CD4-positive, CD25-positive, alpha-beta regulatory T cell (primary cell): ENCODE data around the gene APP. TPM values are rescaled to one million over a fixed set of nuclear protein-coding genes. Genes with fewer than 3 reads are reported as not detected.
"Not testable (repeated sequence)": the region's sequence is repeated elsewhere in the genome, so short reads cannot be mapped to it uniquely, and the experiment has no call there.

Experiments
- ATAC-seq, 2 donors: fragments of 150-1000 bp; cut with Tn5 transposase; one replicate each; pipeline ENCODE4 v1.10.0; 2021; ENCODE audit warnings: low read depth in 2 of 2, moderate number of reproducible peaks in 2 of 2, moderate library complexity in 1 of 2
- DNase-seq, 3 donors: peaks; one replicate each; pipeline versions ENCODE4 v3.0.0 to v3.0.0-alpha.2; 2012 to 2022; ENCODE audit warnings: mixed read lengths in 1 of 3
- H3K27ac ChIP-seq: one replicate; pipeline ENCODE4 v1.7.0; 2013; ENCODE audit warnings: mild to moderate bottlenecking, low read length; ENCODE audit not compliant: insufficient read depth, poor library complexity, severe bottlenecking
- H3K27me3 ChIP-seq: one replicate; pipeline ENCODE4 v1.7.0; 2013; ENCODE audit warnings: low read length; ENCODE audit not compliant: control insufficient read depth, insufficient read depth
- H3K36me3 ChIP-seq: one replicate; pipeline ENCODE4 v1.7.0; 2013; ENCODE audit warnings: mild to moderate bottlenecking, low read length, moderate library complexity; ENCODE audit not compliant: control insufficient read depth, insufficient read depth
- H3K4me1 ChIP-seq: 2 replicates; pipeline ENCODE4 v1.7.0; 2013; ENCODE audit warnings: mild to moderate bottlenecking, low read length; ENCODE audit not compliant: insufficient read depth, control insufficient read depth, poor library complexity, severe bottlenecking
- H3K4me3 ChIP-seq: one replicate; pipeline ENCODE4 v1.7.0; 2013; ENCODE audit warnings: low read depth, mild to moderate bottlenecking, low read length, moderate library complexity
- H3K9me3 ChIP-seq, 2 experiments: 1 replicate in 1 of 2; 2 replicates in 1 of 2; pipeline ENCODE4 v1.7.0; 2013; ENCODE audit warnings: low read length in 2 of 2, mild to moderate bottlenecking in 1 of 2, moderate library complexity in 1 of 2; ENCODE audit not compliant: control insufficient read depth in 2 of 2
- H3K27ac Mint-ChIP-seq, 3 donors: one replicate each; pipeline ENCODE4 v1.8.0; 2020 to 2022; ENCODE audit warnings: mild to moderate bottlenecking in 3 of 3, mixed read lengths in 3 of 3, moderate library complexity in 2 of 3
- H3K27me3 Mint-ChIP-seq: one replicate; pipeline ENCODE4 v1.8.0; 2022; ENCODE audit warnings: mild to moderate bottlenecking, mixed read lengths
- H3K36me3 Mint-ChIP-seq: one replicate; pipeline ENCODE4 v1.8.0; 2020; ENCODE audit warnings: mixed read lengths
- H3K4me1 Mint-ChIP-seq, 4 donors: one replicate each; pipeline ENCODE4 v1.8.0; 2020 to 2022; ENCODE audit warnings: mixed read lengths in 4 of 4, mild to moderate bottlenecking in 1 of 4
- H3K4me3 Mint-ChIP-seq, 4 donors: one replicate each; pipeline ENCODE4 v1.8.0; 2020 to 2022; ENCODE audit warnings: mild to moderate bottlenecking in 4 of 4, mixed read lengths in 4 of 4, moderate library complexity in 3 of 4
- H3K9me3 Mint-ChIP-seq, 7 donors: one replicate each; pipeline ENCODE4 v1.8.0; 2020 to 2022; ENCODE audit warnings: mixed read lengths in 7 of 7, mild to moderate bottlenecking in 3 of 7, moderate library complexity in 2 of 7
- polyA plus RNA-seq, 4 donors: library from polyadenylated mRNA; unstranded; fragments of 300-500 nt; fragmentation: Illumina TruSeq; gene quantifications; one replicate each; pipeline ENCODE4 v1.2.3, GENCODE V29; 2021
- total RNA-seq: library from RNA; stranded (reverse); gene quantifications from one replicate; pipeline ENCODE4 v1.2.3, GENCODE V29; 2022

Gene APP
- total and polyA plus RNA-seq, 5 donors from 2014 or later, result 3.9 to 29.5 (median 7.5) TPM

DNA sequence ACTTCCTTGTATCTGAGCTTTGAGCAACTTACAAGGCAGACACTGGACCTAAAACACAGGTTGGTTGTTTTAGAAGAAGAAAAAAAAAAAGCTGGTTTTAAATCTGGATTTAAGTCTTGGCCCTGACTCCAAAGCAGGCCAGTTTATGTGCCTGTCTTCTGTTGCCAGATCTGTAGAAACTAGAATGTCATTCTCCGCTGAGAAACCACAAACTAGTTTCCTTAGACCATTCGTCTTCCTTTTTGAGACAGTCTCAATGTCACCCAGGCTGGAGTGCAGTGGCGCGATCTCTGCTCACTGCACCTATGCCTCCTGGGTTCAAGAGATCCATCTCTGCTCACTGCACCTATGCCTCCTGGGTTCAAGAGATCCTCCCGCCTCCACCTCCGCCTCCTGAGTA is 33.9 kb downstream of the APP start:
- Histone ChIP-seq H3K27me3 (no peaks in the 10 kb centered on the region), H3K36me3 (no peaks in the 10 kb centered on the region), H3K9me3 (no peaks in the 10 kb centered on the region), H3K27ac (no peak overlapping the region), H3K4me1 (no peaks in the 10 kb centered on the region), H3K4me3 (no peak overlapping the region)
- DNase-seq (peak in 1 of 3 donors; percentile 58), ATAC-seq (peak; percentile 34 to 48)
- H3K4me1 Mint-ChIP-seq, result peaks cover 0 to 11% (median 3%) of the 10 kb centered on the region in 4 donors
- H3K27ac Mint-ChIP-seq, result peak overlapping the region in 2 of 3 donors; percentile 64 to 81
- no peaks in the 10 kb centered on the region for H3K36me3 Mint-ChIP-seq
- H3K27me3 Mint-ChIP-seq, result no peaks in the 10 kb centered on the region
- H3K4me3 Mint-ChIP-seq, result peak overlapping the region in 1 of 4 donors; percentile 44
- peaks cover 0 to 2% (median 0%) of the 10 kb centered on the region in 7 donors for H3K9me3 Mint-ChIP-seq

DNA sequence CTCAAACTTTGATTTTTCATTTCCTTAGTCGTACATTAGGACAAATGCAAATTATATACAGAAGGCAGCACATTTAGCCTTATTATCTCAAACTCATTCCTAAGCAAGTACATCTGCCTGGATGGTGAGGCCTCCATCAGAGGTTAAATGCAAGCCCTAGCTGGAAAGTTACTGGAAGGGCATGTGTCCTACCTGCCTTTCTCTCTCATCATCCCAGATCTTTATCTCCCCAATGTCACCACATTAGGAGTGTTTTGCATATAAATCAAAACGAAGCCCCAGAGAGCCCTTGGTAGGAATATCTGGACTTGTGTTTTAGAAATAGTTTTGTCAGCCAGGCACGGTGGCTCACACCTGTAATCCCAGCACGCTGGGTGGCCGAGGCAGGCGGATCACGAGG is 35.0 kb downstream of the APP start:
- ATAC-seq, result no peak
- H3K4me1 ChIP-seq, result no peaks in the 10 kb centered on the region
- H3K36me3 ChIP-seq, result no peaks in the 10 kb centered on the region
- Mint-ChIP-seq H3K27ac (no peak overlapping the region), H3K4me1 (peaks cover 0 to 11% (median 3%) of the 10 kb centered on the region in 4 donors), H3K36me3 (no peaks in the 10 kb centered on the region), H3K27me3 (no peaks in the 10 kb centered on the region), H3K4me3 (no peak overlapping the region), H3K9me3 (peaks cover 0 to 2% (median 0%) of the 10 kb centered on the region in 7 donors)
- H3K27me3 ChIP-seq, result no peaks in the 10 kb centered on the region
- no peak for DNase-seq
- no peak overlapping the region for H3K4me3 ChIP-seq
- no peaks in the 10 kb centered on the region for H3K9me3 ChIP-seq
- H3K27ac ChIP-seq, result no peak overlapping the region

DNA sequence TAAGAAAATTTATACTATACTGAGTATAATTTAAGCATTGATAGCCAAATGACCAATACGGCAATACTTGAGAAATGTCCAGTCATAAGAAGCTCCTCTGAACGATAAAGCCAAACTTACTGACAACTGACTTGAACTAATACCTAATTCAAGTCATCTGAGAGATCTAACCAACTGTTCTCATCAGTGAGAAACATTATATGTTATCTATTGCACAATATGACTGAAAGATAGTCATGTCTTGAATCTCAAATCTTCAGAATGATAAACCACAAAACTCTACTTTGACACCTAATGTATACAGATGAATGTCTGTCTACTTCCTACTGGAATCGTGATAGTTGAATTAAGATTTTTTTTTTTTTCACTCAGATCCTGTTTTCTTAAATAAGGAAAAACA is 39.0 kb downstream of the APP start:
- Histone ChIP-seq H3K9me3 (no peaks in the 10 kb centered on the region), H3K27me3 (no peaks in the 10 kb centered on the region), H3K4me1 (no peaks in the 10 kb centered on the region), H3K27ac (no peak overlapping the region), H3K36me3 (no peaks in the 10 kb centered on the region), H3K4me3 (no peak overlapping the region)
- Mint-ChIP-seq H3K9me3 (peaks cover 0 to 2% (median 0%) of the 10 kb centered on the region in 7 donors), H3K4me1 (peaks cover 0 to 8% (median 1%) of the 10 kb centered on the region in 4 donors), H3K27ac (no peak overlapping the region), H3K27me3 (no peaks in the 10 kb centered on the region), H3K4me3 (no peak overlapping the region), H3K36me3 (no peaks in the 10 kb centered on the region)
- DNase-seq (no peak), ATAC-seq (no peak)

- not testable (repeated sequence) for H3K27ac Mint-ChIP-seq, H3K36me3 Mint-ChIP-seq, H3K9me3 Mint-ChIP-seq, H3K4me3 Mint-ChIP-seq, H3K27me3 Mint-ChIP-seq, H3K27ac ChIP-seq, H3K4me1 ChIP-seq, H3K4me1 Mint-ChIP-seq, ATAC-seq, H3K9me3 ChIP-seq, H3K4me3 ChIP-seq, H3K27me3 ChIP-seq, DNase-seq, H3K36me3 ChIP-seq
Observed at GRCh38 chr21:26131053-26131452, 39.5 kb downstream of the APP start.

- H3K27me3 Mint-ChIP-seq, result no peaks in the 10 kb centered on the region
- Histone ChIP-seq H3K4me1 (no peaks in the 10 kb centered on the region), H3K27me3 (no peaks in the 10 kb centered on the region), H3K4me3 (no peak overlapping the region), H3K9me3 (no peaks in the 10 kb centered on the region), H3K27ac (no peak overlapping the region), H3K36me3 (no peaks in the 10 kb centered on the region)
- H3K9me3 Mint-ChIP-seq, result no peaks in the 10 kb centered on the region
- peaks cover 0 to 8% (median 0%) of the 10 kb centered on the region in 4 donors for H3K4me1 Mint-ChIP-seq
- no peak overlapping the region for H3K4me3 Mint-ChIP-seq
- H3K36me3 Mint-ChIP-seq, result peaks cover under 1% of the 10 kb centered on the region
- H3K27ac Mint-ChIP-seq, result no peak overlapping the region
- ATAC-seq, result no peak
- no peak for DNase-seq
Observed at GRCh38 chr21:26130249-26130881, 40.2 kb downstream of the APP start.

- DNase-seq (no peak), ATAC-seq (no peak)
- H3K36me3 ChIP-seq, result no peaks in the 10 kb centered on the region
- H3K27me3 ChIP-seq, result no peaks in the 10 kb centered on the region
- no peak overlapping the region for H3K4me3 ChIP-seq
- H3K9me3 ChIP-seq, result no peaks in the 10 kb centered on the region
- Mint-ChIP-seq H3K9me3 (no peaks in the 10 kb centered on the region), H3K4me1 (peaks cover 0 to 5% (median 0%) of the 10 kb centered on the region in 4 donors), H3K27me3 (no peaks in the 10 kb centered on the region), H3K4me3 (no peak overlapping the region), H3K36me3 (peaks cover 3% of the 10 kb centered on the region), H3K27ac (no peak overlapping the region)
- no peak overlapping the region for H3K27ac ChIP-seq
- H3K4me1 ChIP-seq, result no peaks in the 10 kb centered on the region
Observed at GRCh38 chr21:26127918-26128317, 42.7 kb downstream of the APP start.

GRCh38 chr21:26127073-26127814 is 43.3 kb downstream of the APP start:
- no peak for ATAC-seq
- H3K9me3 Mint-ChIP-seq, result no peaks in the 10 kb centered on the region

GRCh38 chr21:26126168-26126553 is 44.4 kb downstream of the APP start:
- no peak overlapping the region for H3K4me3 Mint-ChIP-seq
- H3K4me1 Mint-ChIP-seq, result peaks cover 0 to 5% (median 0%) of the 10 kb centered on the region in 4 donors
- DNase-seq (no peak), ATAC-seq (no peak)
- no peak overlapping the region for H3K4me3 ChIP-seq
- peaks cover 3% of the 10 kb centered on the region for H3K36me3 Mint-ChIP-seq
- H3K27ac ChIP-seq, result no peak overlapping the region
- H3K4me1 ChIP-seq, result no peaks in the 10 kb centered on the region
- H3K27ac Mint-ChIP-seq, result no peak overlapping the region
- no peaks in the 10 kb centered on the region for H3K27me3 Mint-ChIP-seq
- no peaks in the 10 kb centered on the region for H3K9me3 Mint-ChIP-seq
- no peaks in the 10 kb centered on the region for H3K9me3 ChIP-seq
- H3K36me3 ChIP-seq, result no peaks in the 10 kb centered on the region
- H3K27me3 ChIP-seq, result no peaks in the 10 kb centered on the region

More at GRCh38 chr21:26127073-26127814, 43.3 kb downstream of the APP start:
- Mint-ChIP-seq H3K4me1 (peaks cover 0 to 5% (median 0%) of the 10 kb centered on the region in 4 donors), H3K4me3 (no peak overlapping the region), H3K27me3 (no peaks in the 10 kb centered on the region), H3K36me3 (peaks cover 3% of the 10 kb centered on the region), H3K27ac (no peak overlapping the region)
- Histone ChIP-seq H3K36me3 (no peaks in the 10 kb centered on the region), H3K4me3 (no peak overlapping the region), H3K27me3 (no peaks in the 10 kb centered on the region), H3K27ac (no peak overlapping the region), H3K4me1 (no peaks in the 10 kb centered on the region), H3K9me3 (no peaks in the 10 kb centered on the region)
- DNase-seq, result no peak
